OCI-LY1 (cell line): ENCODE results near the gene SUV39H1.

Experiments used
- H2AFZ ChIP-seq: fragments of 200-600 bp; sonication (generic), shearing (Covaris generic); 2 replicates; pipeline ENCODE4 v1.6.0; 2014; ENCODE audit warnings: antibody characterized with exemption, mild to moderate bottlenecking, low read length
- H3F3A ChIP-seq: fragments of 200-600 bp; sonication (generic), shearing (Covaris generic); 2 replicates; pipeline ENCODE4 v1.6.0; 2014; ENCODE audit warnings: mild to moderate bottlenecking, antibody characterized with exemption, low read length, moderate library complexity; ENCODE audit not compliant: insufficient read depth
- H3K27ac ChIP-seq: fragments of 200-600 bp; sonication (generic); 2 replicates; pipeline ENCODE4 v1.5.1; 2014; ENCODE audit warnings: low read length, mixed run types, mild to moderate bottlenecking, low read depth; ENCODE audit not compliant: poor library complexity, severe bottlenecking
- H3K27me3 ChIP-seq: fragments of 200-600 bp; sonication (generic); 2 replicates; pipeline ENCODE4 v1.6.0; 2014; ENCODE audit warnings: antibody characterized with exemption, mild to moderate bottlenecking, low read length, moderate library complexity; ENCODE audit not compliant: insufficient read depth
- H3K36me3 ChIP-seq: fragments of 200-600 bp; sonication (generic); 2 replicates; pipeline ENCODE4 v1.6.1; 2014; ENCODE audit warnings: mild to moderate bottlenecking, antibody characterized with exemption, low read length, moderate library complexity, mixed read lengths; ENCODE audit not compliant: insufficient read depth
- H3K4me1 ChIP-seq: fragments of 200-600 bp; sonication (generic); 2 replicates; pipeline ENCODE4 v1.5.1; 2014; ENCODE audit warnings: mild to moderate bottlenecking, low read length, moderate library complexity; ENCODE audit not compliant: insufficient read depth, severe bottlenecking
- H3K4me2 ChIP-seq: fragments of 200-600 bp; sonication (generic), shearing (Covaris generic); 2 replicates; pipeline ENCODE4 v1.6.1; 2014; ENCODE audit warnings: low read length
- H3K4me3 ChIP-seq: fragments of 200-600 bp; sonication (generic); 2 replicates; pipeline ENCODE4 v1.5.1; 2014; ENCODE audit warnings: low read length, low read depth, mild to moderate bottlenecking, mixed read lengths; ENCODE audit not compliant: poor library complexity, severe bottlenecking
- H3K79me2 ChIP-seq: fragments of 200-600 bp; shearing (Covaris generic); 2 replicates; pipeline ENCODE4 v1.6.1; 2016; ENCODE audit warnings: mixed run types, low read length, mixed read lengths; ENCODE audit not compliant: insufficient read depth
- H3K9ac ChIP-seq: fragments of 200-600 bp; sonication (generic), shearing (Covaris generic); 2 replicates; pipeline ENCODE4 v1.6.1; 2014; ENCODE audit warnings: mild to moderate bottlenecking, low read length, mixed read lengths
- H3K9me2 ChIP-seq: fragments of 200-600 bp; sonication (generic), shearing (Covaris generic); 2 replicates; pipeline ENCODE4 v1.6.1; 2014; ENCODE audit warnings: low read depth, mild to moderate bottlenecking, low read length, mixed read lengths
- H3K9me3 ChIP-seq: fragments of 200-600 bp; shearing (Covaris generic); 2 replicates; pipeline ENCODE4 v1.6.1; 2014; ENCODE audit warnings: low read length, mixed read lengths
- H4K20me1 ChIP-seq: fragments of 200-600 bp; sonication (generic), shearing (Covaris generic); 2 replicates; pipeline ENCODE4 v1.6.0; 2016; ENCODE audit warnings: mild to moderate bottlenecking, low read length; ENCODE audit not compliant: insufficient read depth
- CTCF ChIP-seq: fragments of 200-600 bp; sonication (generic), shearing (Covaris generic); IDR thresholded peaks from 2 replicates; pipeline ENCODE4 v1.5.1; 2017; ENCODE audit warnings: mild to moderate bottlenecking, antibody characterized with exemption, low read length, moderate library complexity, mixed read lengths
- EZH2 ChIP-seq: fragments of 200-600 bp; sonication (generic), shearing (Covaris generic); IDR thresholded peaks from 2 replicates; pipeline ENCODE4 v1.8.0; 2017; ENCODE audit warnings: borderline replicate concordance, mixed run types, mild to moderate bottlenecking, antibody characterized with exemption, low read length, moderate library complexity, mixed read lengths

The SUV39H1 gene

DNA sequence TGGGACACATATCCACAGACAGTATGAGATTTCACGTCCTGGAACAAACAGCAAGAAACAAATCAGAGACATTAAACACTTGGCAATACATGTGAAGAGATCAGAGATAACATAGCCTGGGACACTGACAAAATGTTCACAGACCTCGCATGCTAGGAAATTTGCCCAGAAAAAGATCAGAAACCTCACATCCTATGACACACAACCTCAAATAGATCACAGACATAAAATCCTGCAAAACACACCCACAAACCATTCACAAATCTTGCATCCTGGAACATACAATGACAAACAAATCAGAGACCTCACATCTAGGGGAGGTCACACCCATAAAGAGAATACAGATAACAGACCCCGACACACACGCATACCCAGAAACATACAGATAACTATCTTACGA, 18.0 kb downstream of the SUV39H1 start:
- no peaks in the 10 kb centered on the region for H3K36me3 ChIP-seq
- H3K9ac ChIP-seq = no peak overlapping the region
- H3K4me1 ChIP-seq = no peaks in the 10 kb centered on the region
- no peak overlapping the region for H3K27ac ChIP-seq
- TF ChIP-seq CTCF (no peak), EZH2 (no peak)
- H3K4me3 ChIP-seq = no peak overlapping the region
- no peaks in the 10 kb centered on the region for H3K79me2 ChIP-seq
- H3K4me2 ChIP-seq = no peak overlapping the region
- no peaks in the 10 kb centered on the region for H4K20me1 ChIP-seq
- H3K9me2 ChIP-seq = no peaks in the 10 kb centered on the region
- H3K27me3 ChIP-seq = no peaks in the 10 kb centered on the region
- H3F3A ChIP-seq = no peaks in the 10 kb centered on the region
- no peak overlapping the region for H2AFZ ChIP-seq
- H3K9me3 ChIP-seq = no peaks in the 10 kb centered on the region

- H3K27ac ChIP-seq = no peak overlapping the region
- H3K27me3 ChIP-seq = no peaks in the 10 kb centered on the region
- H3F3A ChIP-seq = no peaks in the 10 kb centered on the region
- H2AFZ ChIP-seq = no peak overlapping the region
- H4K20me1 ChIP-seq = no peaks in the 10 kb centered on the region
- no peaks in the 10 kb centered on the region for H3K36me3 ChIP-seq
- H3K9me3 ChIP-seq = no peaks in the 10 kb centered on the region
- no peak for TF ChIP-seq CTCF
- no peaks in the 10 kb centered on the region for H3K9me2 ChIP-seq
- no peak overlapping the region for H3K4me3 ChIP-seq
- no peak overlapping the region for H3K9ac ChIP-seq
- H3K79me2 ChIP-seq = no peaks in the 10 kb centered on the region
- H3K4me2 ChIP-seq = no peak overlapping the region
- H3K4me1 ChIP-seq = no peaks in the 10 kb centered on the region
Observed at GRCh38 chrX:48715072-48715471, 18.5 kb downstream of the SUV39H1 start.

DNA sequence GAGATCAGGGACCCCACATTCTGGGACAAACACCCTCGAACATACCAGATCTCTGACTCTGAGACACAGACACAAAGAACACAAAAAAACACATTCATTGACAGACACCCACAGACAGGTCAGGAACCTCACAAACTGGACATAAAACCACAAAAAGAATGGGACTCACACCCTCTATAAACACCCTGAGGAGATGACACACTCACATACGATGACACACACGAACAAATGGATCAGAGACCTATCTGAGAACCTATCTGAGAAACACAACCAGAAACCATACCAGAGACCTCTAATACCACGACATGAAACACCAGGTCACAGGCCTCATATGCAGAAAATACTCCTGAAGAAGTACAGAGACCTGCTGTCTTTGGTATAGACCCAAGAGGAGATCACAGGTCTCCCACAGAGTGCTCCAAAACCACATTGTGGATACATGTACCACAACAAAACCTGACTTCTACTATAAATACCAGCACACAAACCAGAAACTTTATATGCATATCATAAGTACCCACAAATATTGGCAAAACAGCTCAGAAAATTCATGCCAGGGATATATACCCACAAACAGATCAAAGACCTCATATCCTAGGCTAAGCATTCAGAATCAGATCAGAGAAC, 19.5 kb downstream of the SUV39H1 start:
- Histone ChIP-seq H3K36me3 (no peaks in the 10 kb centered on the region), H3K9me3 (no peaks in the 10 kb centered on the region), H2AFZ (no peak overlapping the region), H4K20me1 (no peaks in the 10 kb centered on the region), H3K27ac (no peak overlapping the region), H3K9ac (no peak overlapping the region), H3F3A (no peaks in the 10 kb centered on the region), H3K4me2 (no peak overlapping the region), H3K27me3 (no peaks in the 10 kb centered on the region), H3K9me2 (no peaks in the 10 kb centered on the region), H3K4me3 (no peak overlapping the region), H3K4me1 (no peaks in the 10 kb centered on the region), H3K79me2 (no peaks in the 10 kb centered on the region)
- TF ChIP-seq EZH2 (no peak), CTCF (no peak)
